GM21367 (cell line): ENCODE measurements around the gene GATA6.
"Not testable (repeated sequence)": the region's sequence is repeated elsewhere in the genome, so short reads cannot be mapped to it uniquely, and the experiment has no call there.

ENCODE experiments used
- ATAC-seq: cut with Tn5 transposase; IDR thresholded peaks from one replicate; pipeline ENCODE4 v1.9.1; 2021; ENCODE audit not compliant: unreplicated experiment

The GATA6 gene

GRCh38 chr18:22203536-22204213, 34.3 kb downstream of the GATA6 start:
- ATAC-seq = no peak

- ATAC-seq = no peak
Measured at GRCh38 chr18:22204214-22204536, 34.8 kb downstream of the GATA6 start.

- no peak for ATAC-seq
Measured at GRCh38 chr18:22204996-22205395, 35.6 kb downstream of the GATA6 start.

- ATAC-seq = no peak
Measured at GRCh38 chr18:22207021-22207758, 37.8 kb downstream of the GATA6 start.

GRCh38 chr18:22210311-22210754, 40.9 kb downstream of the GATA6 start:
- ATAC-seq = no peak

GRCh38 chr18:22211657-22212056, 42.3 kb downstream of the GATA6 start:
- no peak for ATAC-seq

GRCh38 chr18:22213333-22213973, 44.1 kb downstream of the GATA6 start:
- ATAC-seq = no peak

GRCh38 chr18:22214731-22215528, 45.5 kb downstream of the GATA6 start:
- ATAC-seq = no peak

- no peak for ATAC-seq
Measured at GRCh38 chr18:22218835-22219234, 49.4 kb downstream of the GATA6 start.

- ATAC-seq = no peak
Measured at GRCh38 chr18:22219568-22220355, 50.4 kb downstream of the GATA6 start.

- not testable (repeated sequence) for ATAC-seq
Measured at GRCh38 chr18:22220585-22220984, 51.2 kb downstream of the GATA6 start.

- ATAC-seq = no peak
Measured at GRCh38 chr18:22221350-22221749, 52.0 kb downstream of the GATA6 start.

- ATAC-seq = no peak
Measured at GRCh38 chr18:22223254-22223964, 54.0 kb downstream of the GATA6 start.

GRCh38 chr18:22223965-22224322, 54.6 kb downstream of the GATA6 start:
- no peak for ATAC-seq

- ATAC-seq = no peak
Measured at GRCh38 chr18:22224339-22224738, 55.0 kb downstream of the GATA6 start.

- ATAC-seq = no peak
Measured at GRCh38 chr18:22226801-22227200, 57.4 kb downstream of the GATA6 start.

- ATAC-seq = no peak
Measured at GRCh38 chr18:22228976-22229375, 59.6 kb downstream of the GATA6 start.

GRCh38 chr18:22229456-22230124, 60.2 kb downstream of the GATA6 start:
- no peak for ATAC-seq

GRCh38 chr18:22230471-22230945, 61.1 kb downstream of the GATA6 start:
- no peak for ATAC-seq
